HG02759 (cell line): ENCODE results near the gene PODN.

Experiments used
- ATAC-seq: cut with Tn5 transposase; IDR thresholded peaks from one replicate; pipeline ENCODE4 v1.9.1; 2021; ENCODE audit warnings: mild to moderate bottlenecking, moderate library complexity; ENCODE audit not compliant: unreplicated experiment

The PODN gene

GRCh38 chr1:53111693-53112092 is 49.7 kb downstream of the PODN start:
- no peak for ATAC-seq

GRCh38 chr1:53112271-53112774 is 50.3 kb downstream of the PODN start:
- ATAC-seq, result no peak

GRCh38 chr1:53112861-53113260 is 50.8 kb downstream of the PODN start:
- no peak for ATAC-seq

GRCh38 chr1:53114090-53114489 is 52.1 kb downstream of the PODN start:
- no peak for ATAC-seq

- ATAC-seq, result no peak
Observed at GRCh38 chr1:53114581-53115400, 52.8 kb downstream of the PODN start.

- ATAC-seq, result no peak
Observed at GRCh38 chr1:53115403-53116306, 53.6 kb downstream of the PODN start.

GRCh38 chr1:53116307-53116810 is 54.3 kb downstream of the PODN start:
- no peak for ATAC-seq

GRCh38 chr1:53116933-53117600 is 55.1 kb downstream of the PODN start:
- ATAC-seq, result no peak

- ATAC-seq, result no peak
Observed at GRCh38 chr1:53117836-53118235, 55.8 kb downstream of the PODN start.

GRCh38 chr1:53120659-53121058 is 58.6 kb downstream of the PODN start:
- ATAC-seq, result no peak

- no peak for ATAC-seq
Observed at GRCh38 chr1:53121319-53122172, 59.5 kb downstream of the PODN start.

- ATAC-seq, result no peak
Observed at GRCh38 chr1:53122201-53122885, 60.3 kb downstream of the PODN start.

GRCh38 chr1:53122961-53123413 is 61.0 kb downstream of the PODN start:
- ATAC-seq, result no peak

GRCh38 chr1:53123453-53124140 is 61.6 kb downstream of the PODN start:
- ATAC-seq, result no peak

GRCh38 chr1:53125122-53125521 is 63.1 kb downstream of the PODN start:
- no peak for ATAC-seq

- ATAC-seq, result no peak
Observed at GRCh38 chr1:53125623-53126360, 63.8 kb downstream of the PODN start.

- ATAC-seq, result no peak
Observed at GRCh38 chr1:53126495-53126894, 64.5 kb downstream of the PODN start.

- no peak for ATAC-seq
Observed at GRCh38 chr1:53127546-53127945, 65.5 kb downstream of the PODN start.
